GM19324 (cell line): Measurements from ENCODE around the gene TAX1BP1.

Experiments used
- ATAC-seq: cut with Tn5 transposase; IDR thresholded peaks from one replicate; pipeline ENCODE4 v1.9.1; 2021; ENCODE audit warnings: mild to moderate bottlenecking, moderate library complexity; ENCODE audit not compliant: unreplicated experiment, low FRiP score

TAX1BP1 gene

DNA sequence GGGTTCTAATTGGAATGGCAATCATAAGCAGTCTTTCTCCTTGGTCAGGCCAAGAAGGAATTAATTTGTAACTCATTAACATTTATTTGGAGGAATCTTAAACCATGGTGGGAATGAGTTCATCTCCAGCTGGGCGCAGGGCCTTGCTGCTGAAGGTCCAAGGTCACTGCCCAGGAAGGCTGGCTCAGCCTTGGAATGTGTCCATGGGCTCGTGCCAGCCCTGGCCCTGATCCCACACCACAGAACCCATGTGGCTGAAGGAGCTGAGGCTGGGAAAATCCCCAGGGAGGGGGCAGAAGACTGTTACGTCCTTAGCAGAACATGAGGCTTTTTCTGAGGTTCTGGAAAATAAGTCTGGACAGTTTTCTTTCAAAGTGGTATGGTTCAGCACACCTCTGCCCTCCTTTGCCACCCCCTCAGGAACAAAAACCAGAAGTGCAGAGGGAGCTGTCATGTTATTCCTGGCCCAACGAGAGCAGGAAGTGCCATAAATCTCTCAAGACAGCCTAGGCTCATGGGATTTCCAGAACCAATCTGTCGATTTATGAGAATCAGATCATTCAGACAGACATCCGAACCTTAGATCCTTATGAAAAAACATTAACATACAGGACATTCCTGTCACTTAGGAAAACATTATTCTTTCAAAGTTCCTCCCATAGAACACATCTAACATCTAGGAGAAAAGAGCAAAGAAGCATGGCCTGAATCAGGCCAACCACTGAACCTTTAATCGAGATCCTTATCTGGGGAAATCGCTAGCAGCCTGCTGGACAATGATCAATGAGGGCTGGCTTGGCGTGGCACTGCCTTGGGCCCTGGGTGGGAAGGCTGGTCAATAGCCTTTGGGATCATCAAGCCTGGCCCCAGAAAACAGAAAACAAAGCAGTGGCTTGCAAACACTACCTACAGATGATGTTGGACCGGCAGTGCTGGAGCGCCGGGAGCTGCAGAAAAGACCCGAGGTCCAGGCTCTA lies 134.3 kb downstream of the TAX1BP1 start:
- no peak for ATAC-seq

DNA sequence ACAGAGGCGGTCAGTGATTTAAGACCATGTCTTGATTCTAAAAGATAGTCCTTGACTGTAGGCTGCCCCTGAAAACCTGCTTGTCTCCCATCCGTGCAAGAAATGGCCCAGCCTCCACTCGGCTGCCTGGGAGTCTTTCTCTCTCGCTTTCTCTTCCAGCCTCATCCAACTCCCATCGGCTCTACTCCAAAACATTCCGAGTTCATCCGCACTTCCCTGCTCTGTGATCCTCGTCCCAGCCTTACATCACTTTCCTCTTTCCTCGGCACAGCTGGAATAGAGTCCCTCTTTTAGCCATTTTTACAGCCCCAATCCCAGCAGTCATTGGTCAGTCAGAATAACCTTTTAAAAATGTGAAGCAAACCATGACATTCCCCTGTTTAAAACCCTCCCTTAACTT lies 135.1 kb downstream of the TAX1BP1 start:
- ATAC-seq = no peak

GRCh38 chr7:27875832-27876231 lies 135.9 kb downstream of the TAX1BP1 start:
- ATAC-seq = no peak

- ATAC-seq = no peak
Measured at GRCh38 chr7:27876756-27877155, 136.8 kb downstream of the TAX1BP1 start.
